GM18870 (cell line): ENCODE data around the gene VAPA.

ENCODE experiments used
- ATAC-seq: cut with Tn5 transposase; IDR thresholded peaks from one replicate; pipeline ENCODE4 v1.9.1; 2021; ENCODE audit warnings: moderate library complexity; ENCODE audit not compliant: unreplicated experiment

The VAPA gene

GRCh38 chr18:9931678-9932077 is 17.9 kb downstream of the VAPA start:
- ATAC-seq: no peak

GRCh38 chr18:9933865-9934264 is 20.0 kb downstream of the VAPA start:
- no peak for ATAC-seq

- ATAC-seq: no peak
Measured at GRCh38 chr18:9934274-9934673, 20.5 kb downstream of the VAPA start.

GRCh38 chr18:9941103-9941502 is 27.3 kb downstream of the VAPA start:
- ATAC-seq: no peak

DNA sequence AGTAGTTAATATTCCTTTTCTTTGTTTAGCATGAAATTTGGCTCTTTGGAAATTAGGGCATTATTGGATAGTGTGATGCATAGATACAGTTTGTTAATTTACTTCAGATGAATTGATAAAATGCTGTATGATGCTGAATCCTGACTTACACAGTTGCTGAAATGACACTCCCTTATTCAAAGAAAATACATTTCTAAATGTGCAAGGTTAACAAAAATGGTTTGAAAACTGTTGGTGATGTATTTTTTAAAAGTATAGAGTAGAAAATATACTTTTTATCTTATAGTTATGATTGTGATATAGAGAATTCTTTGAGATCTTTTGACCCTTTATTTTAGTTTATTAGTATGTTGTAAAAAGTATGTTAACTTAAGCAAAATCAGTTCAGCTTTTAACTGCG is 27.8 kb downstream of the VAPA start:
- ATAC-seq: no peak

DNA sequence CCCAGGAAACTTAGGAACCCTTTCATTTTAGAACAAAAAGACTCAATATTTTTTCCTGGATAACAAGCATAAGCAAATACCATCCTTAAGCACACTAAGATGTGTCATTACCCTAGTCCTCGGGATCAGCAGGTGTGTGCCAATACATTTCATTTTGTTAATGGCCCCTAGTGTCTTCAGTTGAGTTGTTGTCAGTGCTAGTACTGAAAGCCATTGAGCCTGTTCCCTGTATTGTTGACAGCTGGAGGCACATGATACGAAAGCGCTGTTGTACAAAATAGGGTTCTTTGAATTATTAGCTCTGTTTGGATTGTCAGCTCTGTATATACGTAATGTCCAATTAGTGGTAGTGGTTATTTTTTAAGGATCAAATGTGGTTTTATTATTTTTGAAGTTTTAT is 29.5 kb downstream of the VAPA start:
- no peak for ATAC-seq

- no peak for ATAC-seq
Measured at GRCh38 chr18:9944805-9945204, 31.0 kb downstream of the VAPA start.

DNA sequence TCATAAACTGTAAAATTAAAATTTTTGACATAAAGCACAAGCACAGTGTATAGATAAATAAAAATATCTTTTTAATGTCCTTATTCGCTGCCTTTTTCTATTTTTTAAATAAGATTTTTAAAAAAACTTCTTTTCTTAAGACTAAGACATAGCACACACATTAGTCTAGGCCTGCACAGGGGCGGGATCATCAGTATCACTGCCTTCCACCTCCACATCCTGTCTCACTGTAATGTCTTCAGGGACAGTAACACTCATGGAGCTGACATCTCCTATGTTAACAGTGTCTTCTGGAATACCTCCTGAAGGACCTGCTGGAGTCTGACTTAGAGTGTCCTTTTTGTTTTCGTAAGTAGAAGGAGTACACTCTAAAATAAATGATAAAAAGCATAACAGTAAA is 33.0 kb downstream of the VAPA start:
- ATAC-seq: no peak

GRCh38 chr18:9947248-9947647 is 33.4 kb downstream of the VAPA start:
- ATAC-seq: no peak

- ATAC-seq: no peak
Measured at GRCh38 chr18:9949315-9949714, 35.5 kb downstream of the VAPA start.

DNA sequence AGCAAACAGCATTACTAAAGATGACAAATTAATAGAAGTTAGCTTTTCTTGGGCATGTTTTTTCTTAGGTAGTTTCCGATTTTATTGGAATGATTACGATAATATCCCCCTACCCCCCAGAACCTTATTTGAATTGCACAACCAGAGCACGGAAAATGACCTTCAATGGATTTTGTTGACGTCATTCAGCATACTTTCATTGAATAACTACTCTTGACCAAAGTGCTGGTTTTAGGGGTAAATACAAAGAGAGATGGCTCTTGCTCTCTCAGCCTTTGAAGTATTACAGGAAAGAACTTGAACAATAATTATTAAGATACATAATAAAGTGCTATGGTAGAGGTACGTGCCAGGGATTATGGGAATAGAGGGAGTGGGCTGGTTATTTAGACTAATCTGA is 36.0 kb downstream of the VAPA start:
- ATAC-seq: no peak

DNA sequence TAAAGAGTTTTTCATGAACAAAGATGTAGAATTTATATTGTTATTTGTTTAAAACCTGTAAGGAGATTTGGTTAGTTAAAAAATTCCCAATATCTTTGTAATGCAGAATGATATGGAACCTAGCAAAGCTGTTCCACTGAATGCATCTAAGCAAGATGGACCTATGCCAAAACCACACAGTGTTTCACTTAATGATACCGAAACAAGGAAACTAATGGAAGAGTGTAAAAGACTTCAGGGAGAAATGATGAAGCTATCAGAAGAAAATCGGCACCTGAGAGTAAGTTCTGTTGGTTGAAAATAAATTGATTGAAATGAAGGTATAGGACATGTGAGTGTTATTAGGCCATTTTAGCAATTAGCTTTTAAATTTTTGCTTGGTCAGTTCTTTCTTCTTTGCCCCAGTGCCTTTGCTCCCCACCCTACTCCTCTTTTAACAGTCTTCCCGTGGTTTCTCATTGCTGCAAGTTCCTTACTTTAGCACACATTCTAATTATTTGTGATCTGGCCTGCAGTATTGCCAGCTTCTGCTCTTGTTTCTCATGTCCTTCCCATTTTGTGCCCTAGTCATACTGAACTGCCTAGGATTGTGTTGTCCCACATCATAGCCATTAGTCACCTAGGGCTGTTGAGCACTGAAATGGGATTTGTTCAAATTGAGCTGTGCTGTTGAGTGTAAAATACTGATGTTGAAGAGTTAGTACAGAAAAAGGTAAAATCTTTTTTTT is 36.6 kb downstream of the VAPA start:
- no peak for ATAC-seq

GRCh38 chr18:9951022-9951859 is 37.4 kb downstream of the VAPA start:
- ATAC-seq: no peak

GRCh38 chr18:9952633-9953416 is 39.0 kb downstream of the VAPA start:
- no peak for ATAC-seq

GRCh38 chr18:9958861-9959399 is 45.1 kb downstream of the VAPA start:
- ATAC-seq: no peak

DNA sequence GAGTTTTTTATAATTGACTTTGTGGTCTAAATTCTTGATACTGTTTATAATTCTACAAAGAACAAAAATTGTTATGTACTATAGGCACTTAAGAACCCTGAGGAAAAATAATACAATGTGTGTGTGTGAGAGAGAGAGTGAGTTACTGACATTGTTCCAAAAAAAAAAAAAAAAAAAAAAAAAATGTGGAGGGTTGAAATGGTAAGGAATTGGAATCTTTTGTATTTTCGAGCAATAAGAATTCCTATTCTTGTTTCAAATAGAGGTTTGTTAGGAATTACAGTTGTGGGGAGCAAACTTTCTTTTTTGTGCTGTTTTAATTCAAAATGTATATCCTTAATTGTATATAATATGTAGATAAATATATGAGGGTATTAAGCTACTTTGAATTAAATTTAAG is 45.7 kb downstream of the VAPA start:
- ATAC-seq: no peak

DNA sequence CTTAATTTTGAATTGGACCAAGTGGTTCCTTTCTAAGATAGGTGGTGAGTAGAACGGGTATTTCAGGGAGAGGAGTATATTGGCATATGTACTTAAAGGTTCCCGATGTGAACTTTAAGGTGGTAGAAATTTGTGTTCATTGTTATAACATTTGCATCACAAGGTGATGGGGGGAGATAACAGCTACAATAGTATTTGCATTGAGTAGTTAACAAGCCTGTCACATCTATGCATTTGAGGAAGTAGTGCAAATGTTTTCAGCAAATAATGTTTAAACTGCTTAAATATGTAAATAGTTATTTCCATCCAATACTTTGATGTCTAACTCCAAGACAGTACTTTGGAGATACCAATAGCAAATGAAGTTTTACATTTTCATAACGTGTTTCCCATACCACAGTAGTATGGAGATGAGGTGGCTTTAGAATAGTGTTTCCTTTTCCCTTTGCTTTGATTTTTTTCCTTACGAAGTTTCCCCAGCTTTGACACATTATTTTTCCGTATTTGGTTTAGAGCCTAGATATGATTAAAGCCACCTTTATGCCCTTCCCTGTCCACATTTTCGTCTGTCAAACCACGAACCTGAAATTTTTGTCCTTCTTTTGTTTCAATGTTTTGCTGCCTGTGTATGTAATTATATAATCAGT is 46.6 kb downstream of the VAPA start:
- no peak for ATAC-seq

DNA sequence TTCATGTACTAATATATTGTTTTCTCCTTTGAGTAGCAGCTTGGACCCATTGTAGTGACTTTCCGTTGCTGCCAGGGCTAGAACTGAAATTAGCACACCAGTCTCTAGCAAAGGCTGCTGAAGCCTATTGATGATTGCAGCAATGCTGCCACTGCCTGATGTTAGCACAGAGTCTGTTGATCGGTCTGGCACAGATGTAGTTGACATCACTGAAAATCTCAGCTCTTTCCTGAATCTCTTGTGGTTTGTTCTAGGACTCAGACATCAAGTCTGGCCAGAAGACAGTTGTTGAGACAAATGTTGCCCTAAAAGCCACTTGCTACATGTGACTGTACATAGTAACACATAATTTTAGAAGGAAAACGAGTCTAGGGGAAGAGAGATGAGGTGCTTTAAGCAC is 47.2 kb downstream of the VAPA start:
- ATAC-seq: no peak

- ATAC-seq: no peak
Measured at GRCh38 chr18:9965711-9966624, 52.2 kb downstream of the VAPA start.
